ENCODE measurements around the gene ZSWIM6.

DNA sequence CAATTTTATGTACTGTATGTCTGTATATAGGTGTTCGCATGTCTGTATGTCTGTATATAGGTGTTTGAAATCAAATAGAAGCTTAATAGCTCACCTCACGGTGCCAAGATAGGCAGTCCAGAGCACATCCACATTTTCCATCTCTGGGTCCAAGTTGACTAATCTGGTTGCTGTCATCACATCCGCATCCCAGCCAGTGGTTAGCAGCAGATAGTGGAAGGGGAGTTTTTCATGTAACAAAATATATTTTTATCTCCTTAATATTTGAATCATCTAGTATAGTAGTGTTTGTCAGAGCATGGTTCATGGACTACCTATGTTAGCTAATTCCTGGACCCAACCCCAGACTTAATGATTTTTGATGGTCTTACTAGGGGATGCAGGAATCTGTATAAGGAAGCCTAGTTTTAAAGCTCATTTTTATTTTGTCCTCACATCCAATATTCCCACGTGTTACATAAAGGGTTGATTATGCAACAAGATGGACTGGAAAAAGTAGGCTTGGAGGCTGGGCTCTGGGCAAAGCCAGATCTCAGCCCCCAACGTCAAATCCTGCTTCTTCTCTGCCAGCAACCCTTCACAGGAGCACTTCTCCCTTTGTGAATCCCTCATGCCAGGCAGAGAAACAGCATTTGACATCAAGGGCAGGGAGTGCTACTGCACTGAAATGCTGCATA, 219.7 kb downstream of the ZSWIM6 start:
- TF ChIP-seq POLR2AphosphoS5 (IDR thresholded peaks at IDR 0.05; ENCODE audit: low read depth, low read length) (no peak), CTCF (IDR thresholded peaks at IDR 0.05) (no peak), TCF7L2 (IDR thresholded peaks at IDR 0.05; ENCODE audit: low read depth, low read length) (no peak), SIN3A (IDR thresholded peaks at IDR 0.05; ENCODE audit: borderline replicate concordance, insufficient read depth, low read depth, low read length) (no peak)
- TF ChIP-seq, protein P1, sequence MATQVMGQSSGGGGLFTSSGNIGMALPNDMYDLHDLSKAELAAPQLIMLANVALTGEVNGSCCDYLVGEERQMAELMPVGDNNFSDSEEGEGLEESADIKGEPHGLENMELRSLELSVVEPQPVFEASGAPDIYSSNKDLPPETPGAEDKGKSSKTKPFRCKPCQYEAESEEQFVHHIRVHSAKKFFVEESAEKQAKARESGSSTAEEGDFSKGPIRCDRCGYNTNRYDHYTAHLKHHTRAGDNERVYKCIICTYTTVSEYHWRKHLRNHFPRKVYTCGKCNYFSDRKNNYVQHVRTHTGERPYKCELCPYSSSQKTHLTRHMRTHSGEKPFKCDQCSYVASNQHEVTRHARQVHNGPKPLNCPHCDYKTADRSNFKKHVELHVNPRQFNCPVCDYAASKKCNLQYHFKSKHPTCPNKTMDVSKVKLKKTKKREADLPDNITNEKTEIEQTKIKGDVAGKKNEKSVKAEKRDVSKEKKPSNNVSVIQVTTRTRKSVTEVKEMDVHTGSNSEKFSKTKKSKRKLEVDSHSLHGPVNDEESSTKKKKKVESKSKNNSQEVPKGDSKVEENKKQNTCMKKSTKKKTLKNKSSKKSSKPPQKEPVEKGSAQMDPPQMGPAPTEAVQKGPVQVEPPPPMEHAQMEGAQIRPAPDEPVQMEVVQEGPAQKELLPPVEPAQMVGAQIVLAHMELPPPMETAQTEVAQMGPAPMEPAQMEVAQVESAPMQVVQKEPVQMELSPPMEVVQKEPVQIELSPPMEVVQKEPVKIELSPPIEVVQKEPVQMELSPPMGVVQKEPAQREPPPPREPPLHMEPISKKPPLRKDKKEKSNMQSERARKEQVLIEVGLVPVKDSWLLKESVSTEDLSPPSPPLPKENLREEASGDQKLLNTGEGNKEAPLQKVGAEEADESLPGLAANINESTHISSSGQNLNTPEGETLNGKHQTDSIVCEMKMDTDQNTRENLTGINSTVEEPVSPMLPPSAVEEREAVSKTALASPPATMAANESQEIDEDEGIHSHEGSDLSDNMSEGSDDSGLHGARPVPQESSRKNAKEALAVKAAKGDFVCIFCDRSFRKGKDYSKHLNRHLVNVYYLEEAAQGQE (IDR thresholded peaks at IDR 0.05; ENCODE audit: insufficient read depth in 1 of 2, low read depth in 2 of 2, low read length in 1 of 2): no peak
